ENCODE measurements around the gene POF1B.

The POF1B gene, protein sequence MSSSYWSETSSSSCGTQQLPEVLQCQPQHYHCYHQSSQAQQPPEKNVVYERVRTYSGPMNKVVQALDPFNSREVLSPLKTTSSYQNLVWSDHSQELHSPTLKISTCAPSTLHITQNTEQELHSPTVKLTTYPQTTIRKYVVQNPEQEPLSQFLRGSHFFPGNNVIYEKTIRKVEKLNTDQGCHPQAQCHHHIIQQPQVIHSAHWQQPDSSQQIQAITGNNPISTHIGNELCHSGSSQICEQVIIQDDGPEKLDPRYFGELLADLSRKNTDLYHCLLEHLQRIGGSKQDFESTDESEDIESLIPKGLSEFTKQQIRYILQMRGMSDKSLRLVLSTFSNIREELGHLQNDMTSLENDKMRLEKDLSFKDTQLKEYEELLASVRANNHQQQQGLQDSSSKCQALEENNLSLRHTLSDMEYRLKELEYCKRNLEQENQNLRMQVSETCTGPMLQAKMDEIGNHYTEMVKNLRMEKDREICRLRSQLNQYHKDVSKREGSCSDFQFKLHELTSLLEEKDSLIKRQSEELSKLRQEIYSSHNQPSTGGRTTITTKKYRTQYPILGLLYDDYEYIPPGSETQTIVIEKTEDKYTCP

DNA sequence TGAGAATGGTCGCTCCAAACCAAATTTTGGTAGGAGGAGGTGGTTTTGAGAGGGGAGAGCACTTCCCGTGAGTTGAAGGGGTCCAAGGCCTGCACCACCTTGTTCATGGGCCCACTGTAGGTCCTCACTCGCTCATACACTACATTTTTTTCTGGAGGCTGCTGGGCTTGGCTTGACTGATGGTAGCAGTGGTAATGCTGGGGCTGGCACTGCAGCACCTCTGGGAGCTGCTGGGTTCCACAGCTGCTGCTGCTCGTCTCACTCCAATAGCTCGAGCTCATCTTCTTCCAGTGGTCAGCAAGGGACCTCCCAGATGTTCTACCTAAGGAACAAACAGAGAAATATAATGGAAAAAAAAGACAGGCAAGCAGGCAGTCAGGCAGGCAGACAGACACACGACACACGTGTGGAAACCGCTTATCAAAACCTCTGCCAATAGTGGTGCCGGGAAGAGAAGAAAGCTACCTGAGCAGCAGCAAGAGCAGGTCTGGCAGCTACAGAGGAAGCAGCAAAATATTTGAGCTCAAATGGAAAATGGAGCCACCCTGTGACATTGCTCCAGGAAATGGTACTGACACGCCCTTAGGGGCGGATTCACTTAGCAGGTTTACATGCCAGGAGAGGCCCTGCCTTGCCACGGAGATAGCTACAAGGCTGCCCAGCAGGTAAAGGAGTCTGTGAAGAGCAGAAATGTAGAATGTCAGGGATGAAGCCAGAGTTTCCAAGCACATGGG is at the start of gene POF1B:
Gene POF1B (minus strand): TSS at position 492 of the 734 bp plus-strand sequence. CDS start 211 bp downstream, at position 281.
- H3K27ac ChIP-seq, result no peak within 1 kb of the TSS
- TF ChIP-seq CTCF (IDR thresholded peaks at IDR 0.05), result no peak
- H3K4me3 ChIP-seq, result no peak within 1 kb of the TSS
- DNase-seq (ENCODE audit: low spot score), result no peak

- Histone ChIP-seq H3K4me3 (no peak overlapping the region), H3K27ac (no peak overlapping the region)
- no peak for DNase-seq (ENCODE audit: low spot score)
- no peak for TF ChIP-seq CTCF (IDR thresholded peaks at IDR 0.05)
Observed at GRCh38 chrX:85429066-85429465, 49.6 kb upstream of the POF1B start.

GRCh38 chrX:85419293-85419692 is 39.8 kb upstream of the POF1B start:
- DNase-seq (ENCODE audit: low spot score), result no peak
- Histone ChIP-seq H3K27ac (no peak overlapping the region), H3K4me3 (no peak overlapping the region)
- no peak for TF ChIP-seq CTCF (IDR thresholded peaks at IDR 0.05)

DNA sequence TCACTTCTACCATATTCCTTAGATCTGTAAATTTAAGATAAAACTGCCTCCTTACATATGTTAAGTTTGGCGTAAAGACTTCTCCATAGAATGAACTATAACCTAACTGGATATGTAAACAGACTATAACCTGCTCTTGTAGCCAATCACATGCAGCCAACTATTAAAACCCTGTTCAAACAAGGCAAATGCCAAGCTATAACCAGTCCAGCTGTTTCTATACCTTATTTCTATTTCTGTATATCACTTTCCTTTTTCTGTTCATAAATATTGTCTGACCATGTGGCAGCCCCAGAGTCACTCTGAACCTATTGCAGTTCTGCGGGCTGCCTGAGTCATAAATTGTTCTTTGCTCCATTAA is 12.4 kb upstream of the POF1B start:
- Histone ChIP-seq H3K4me3 (no peak overlapping the region), H3K27ac (no peak overlapping the region)
- no peak for DNase-seq (ENCODE audit: low spot score)
- TF ChIP-seq CTCF (IDR thresholded peaks at IDR 0.05), result no peak

GRCh38 chrX:85391185-85391877 is 11.9 kb upstream of the POF1B start:
- no peak for TF ChIP-seq CTCF (IDR thresholded peaks at IDR 0.05)
- H3K4me3 ChIP-seq, result no peak overlapping the region
- H3K27ac ChIP-seq, result no peak overlapping the region
- DNase-seq (ENCODE audit: low spot score), result no peak

- no peak for TF ChIP-seq CTCF (IDR thresholded peaks at IDR 0.05)
- no peak for DNase-seq (ENCODE audit: low spot score)
- no peak overlapping the region for H3K27ac ChIP-seq
- no peak overlapping the region for H3K4me3 ChIP-seq
Observed at GRCh38 chrX:85381602-85382001, 2.1 kb upstream of the POF1B start.

Measured in coronary artery (tissue), 2 donors.